Stimulated activated CD4-positive, alpha-beta T cell treated with anti-CD3 and anti-CD28 coated beads, TNF-alpha, amount 100 ng/mL, for 24 hours (primary cell): ENCODE measurements around the gene RNASE13.
"Not testable (repeated sequence)": the region's sequence is repeated elsewhere in the genome, so short reads cannot be mapped to it uniquely, and the experiment has no call there.

ENCODE experiments used
- DNase-seq, 3 experiments: peaks; one replicate each; pipeline ENCODE4 v3.0.0-alpha.2; 2020; ENCODE audit warnings: low read depth in 3 of 3

RNASE13 gene

GRCh38 chr14:21042918-21043317 lies 8.3 kb upstream of the RNASE13 start:
- DNase-seq = no peak

- no peak for DNase-seq
Observed at GRCh38 chr14:21041676-21042433, 7.2 kb upstream of the RNASE13 start, which contains the start of gene RNASE7. Gene RNASE7, plus strand, starts transcription at chr14:21042362. Its CDS starts 631 bp downstream, at chr14:21042993.

DNA sequence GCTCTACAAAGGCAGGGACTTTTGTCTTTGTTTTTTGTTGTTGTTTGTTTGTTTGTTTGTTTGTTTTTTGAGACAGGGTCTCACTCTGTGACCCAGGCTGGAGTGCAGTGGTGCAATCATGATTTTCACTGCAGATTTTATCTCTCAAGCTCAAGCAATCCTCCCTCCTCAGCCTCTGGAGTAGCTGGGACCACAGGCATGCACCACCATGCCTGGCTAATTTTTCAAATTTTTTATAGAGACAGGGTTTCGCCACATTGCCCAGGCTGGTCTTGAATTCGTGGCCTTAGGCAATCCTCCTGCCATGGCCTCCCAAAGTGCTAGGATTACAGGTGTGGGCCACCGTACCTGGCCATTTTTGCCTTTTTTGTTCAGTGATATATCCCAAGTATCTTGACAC lies 6.3 kb upstream of the RNASE13 start:
- not testable (repeated sequence) for DNase-seq

DNA sequence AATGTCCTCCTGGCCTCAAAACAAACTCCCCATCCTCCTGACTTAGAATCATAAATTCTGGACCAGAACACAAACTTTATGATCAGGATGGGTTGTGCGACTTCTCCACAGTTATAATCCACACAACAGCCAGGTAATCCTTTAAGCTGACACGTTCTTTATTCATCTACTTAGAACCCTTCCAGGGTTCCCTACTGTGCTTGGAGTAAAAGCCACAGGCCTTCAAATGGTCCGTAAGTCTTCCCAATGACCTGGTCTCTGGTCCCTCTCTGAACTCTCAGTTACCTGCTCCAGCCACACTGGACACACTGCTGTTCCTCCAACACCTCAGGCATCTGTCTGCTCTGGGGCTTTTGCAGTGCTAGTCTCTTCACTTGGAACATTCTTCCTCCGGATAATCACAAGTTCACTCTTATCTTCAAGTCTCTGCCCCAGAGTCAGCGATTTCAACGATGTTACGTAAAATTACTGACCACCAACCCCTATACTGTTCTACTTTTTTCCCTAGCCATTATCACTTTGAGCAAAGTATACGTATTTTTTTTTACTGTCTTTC lies 5.8 kb upstream of the RNASE13 start:
- no peak for DNase-seq

- DNase-seq = no peak
Observed at GRCh38 chr14:21039585-21040369, 5.2 kb upstream of the RNASE13 start.

DNA sequence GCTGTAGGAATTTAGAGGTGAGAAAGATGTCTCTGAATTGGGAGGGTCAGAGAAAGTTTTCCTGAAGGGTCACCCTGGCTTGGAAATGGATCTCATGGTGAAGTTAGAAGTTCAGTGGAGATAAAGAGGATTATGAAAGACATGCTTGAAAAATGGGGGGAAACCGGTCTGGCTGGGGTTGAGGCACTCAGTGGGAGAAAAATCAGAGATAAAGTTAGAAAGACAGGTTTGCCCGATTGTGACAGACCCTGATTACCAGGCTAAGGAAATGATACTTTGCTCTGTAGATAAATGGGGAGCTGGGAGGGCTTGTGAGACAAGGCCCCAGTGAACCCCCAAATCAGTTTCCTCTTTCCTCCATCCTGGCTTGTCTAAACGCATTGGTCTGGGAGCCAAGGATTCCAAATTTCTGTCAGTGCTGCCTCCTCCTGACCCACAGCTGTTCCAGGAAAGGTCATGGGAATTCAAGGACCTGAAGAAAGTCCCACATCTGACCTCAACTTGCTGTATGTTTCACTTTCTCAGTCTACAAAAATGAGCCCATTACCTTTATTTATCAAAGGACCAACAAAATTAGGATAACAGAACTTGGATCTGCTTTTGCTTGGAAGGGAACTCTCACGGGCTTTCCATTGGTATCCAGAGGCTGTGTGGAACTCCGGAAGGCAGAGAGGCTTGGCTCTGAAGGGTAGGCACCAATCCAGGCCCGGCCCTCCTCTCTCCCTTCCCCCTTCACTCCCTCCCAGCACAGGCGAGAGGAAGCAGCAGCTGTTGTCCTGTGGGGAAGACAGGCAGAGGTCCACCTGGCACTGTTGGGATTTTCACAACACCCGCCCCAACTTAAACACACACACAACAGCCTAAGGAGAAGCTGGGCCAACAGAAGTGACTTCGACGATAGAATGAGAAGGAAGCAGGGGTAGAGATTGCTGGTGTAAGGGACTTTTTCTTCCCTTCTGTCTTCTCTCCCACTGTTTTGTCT lies 4.1 kb upstream of the RNASE13 start:
- DNase-seq = no peak

GRCh38 chr14:21037156-21037555 lies 2.5 kb upstream of the RNASE13 start:
- no peak for DNase-seq

GRCh38 chr14:21036751-21037150 lies 2.1 kb upstream of the RNASE13 start:
- DNase-seq = no peak

DNA sequence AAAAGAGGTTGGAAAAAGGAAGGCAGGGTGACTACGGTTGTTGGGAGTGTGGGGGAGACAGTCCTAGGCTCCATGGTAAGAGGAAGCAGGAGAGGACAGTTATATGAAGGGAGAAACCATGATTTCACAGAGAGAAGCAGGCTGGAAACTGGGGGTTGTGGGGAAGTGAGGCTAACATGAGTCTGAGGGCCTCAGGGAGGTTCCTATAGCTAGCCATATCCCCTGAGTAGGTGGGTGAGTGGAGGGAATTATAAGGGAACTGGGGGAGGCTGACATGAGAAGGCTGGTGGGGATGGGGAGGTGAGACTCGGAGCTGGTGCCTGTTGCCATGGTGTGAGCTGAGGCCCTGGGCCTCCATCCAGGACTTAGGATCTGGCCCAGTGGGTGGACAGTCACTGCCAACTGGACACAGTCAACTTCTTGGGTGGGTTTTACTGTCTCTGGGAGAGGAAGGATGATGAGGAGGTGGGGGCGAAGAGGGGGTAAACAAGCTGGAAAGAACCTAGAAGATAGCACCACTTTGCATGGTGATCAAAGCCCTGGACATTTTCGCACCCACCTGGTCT lies 1.4 kb downstream of the RNASE13 start:
- no peak for DNase-seq

DNA sequence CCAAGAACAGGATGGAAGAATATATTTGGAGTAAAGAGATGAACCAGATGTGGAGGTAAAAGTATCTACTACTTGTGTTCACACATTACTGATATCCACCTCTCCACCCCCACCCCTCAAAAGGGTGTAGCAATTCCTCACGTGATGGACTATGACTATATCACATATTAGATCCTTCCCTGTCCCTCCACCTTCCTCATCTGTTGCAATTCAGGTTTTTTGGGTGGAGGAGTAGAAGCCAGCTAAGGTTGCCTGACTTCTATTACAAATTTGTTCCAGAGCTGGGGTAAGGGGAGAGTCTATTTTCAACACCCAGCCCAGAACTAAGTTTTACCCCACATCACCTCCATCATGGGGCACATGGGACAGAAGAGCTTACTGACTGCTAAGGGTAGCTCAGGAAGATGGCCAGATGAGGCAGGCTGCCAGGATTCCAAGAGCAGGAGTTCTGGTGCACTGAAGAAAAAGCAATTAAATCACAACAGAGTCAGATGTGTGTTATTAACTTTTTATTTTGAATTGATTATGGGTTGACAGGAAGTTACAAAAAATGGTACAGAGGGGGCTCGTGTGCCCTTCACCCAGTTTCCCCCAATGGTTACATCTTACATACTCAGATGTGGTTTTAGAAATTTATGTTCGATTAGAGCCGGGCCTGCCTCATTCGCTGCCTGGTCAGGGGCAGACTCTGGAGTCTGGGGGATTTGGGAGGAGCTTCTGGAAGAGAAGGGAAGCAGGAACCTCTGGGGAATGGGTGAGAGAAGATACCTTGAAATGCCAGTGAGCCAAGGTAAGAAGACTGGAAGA lies 2.1 kb downstream of the RNASE13 start:
- no peak for DNase-seq

DNA sequence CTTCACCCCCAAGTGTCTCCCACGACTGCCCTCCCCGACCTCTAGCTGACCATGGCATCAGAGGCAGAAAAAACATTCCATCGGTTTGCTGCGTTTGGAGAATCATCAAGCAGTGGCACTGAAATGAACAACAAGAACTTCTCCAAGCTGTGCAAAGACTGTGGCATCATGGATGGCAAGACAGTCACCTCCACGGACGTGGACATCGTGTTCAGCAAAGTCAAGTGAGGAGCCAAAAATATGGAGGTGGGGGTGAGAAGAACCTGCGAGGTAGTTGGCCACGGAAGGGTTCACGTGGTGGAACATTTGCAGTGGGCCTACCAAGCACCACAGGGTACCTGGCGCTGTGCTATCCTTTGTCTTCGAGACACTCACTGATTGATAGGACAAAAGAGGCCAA lies 4.1 kb downstream of the RNASE13 start:
- DNase-seq = no peak

DNA sequence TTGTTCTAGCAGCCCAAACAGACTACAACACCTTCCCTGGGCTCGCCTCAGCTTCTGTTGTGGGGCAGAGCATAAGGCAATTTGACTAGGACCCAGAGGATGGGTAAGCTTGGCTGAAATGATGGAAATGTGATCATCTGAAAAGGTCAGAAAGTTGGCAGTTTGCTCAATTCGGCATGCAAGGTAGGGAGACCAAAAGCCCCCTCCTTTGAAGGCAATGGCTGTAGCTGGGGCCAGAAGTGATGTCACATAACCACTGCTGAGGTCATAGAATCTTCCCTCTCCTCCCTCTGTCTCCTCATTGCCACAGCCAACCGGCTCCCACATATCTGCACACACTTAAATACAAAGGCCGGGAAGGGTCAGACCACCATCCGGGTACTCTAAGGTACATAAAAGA lies 4.7 kb downstream of the RNASE13 start, which contains the start of gene TPPP2:
Gene TPPP2 (plus strand): TSS at position 301 of the 400 bp plus-strand sequence. CDS start 365 bp downstream, outside the sequence.
- DNase-seq = no peak

GRCh38 chr14:21026988-21027315 lies 7.7 kb downstream of the RNASE13 start:
- no peak for DNase-seq

GRCh38 chr14:21026274-21026987 lies 8.2 kb downstream of the RNASE13 start:
- no peak for DNase-seq

DNA sequence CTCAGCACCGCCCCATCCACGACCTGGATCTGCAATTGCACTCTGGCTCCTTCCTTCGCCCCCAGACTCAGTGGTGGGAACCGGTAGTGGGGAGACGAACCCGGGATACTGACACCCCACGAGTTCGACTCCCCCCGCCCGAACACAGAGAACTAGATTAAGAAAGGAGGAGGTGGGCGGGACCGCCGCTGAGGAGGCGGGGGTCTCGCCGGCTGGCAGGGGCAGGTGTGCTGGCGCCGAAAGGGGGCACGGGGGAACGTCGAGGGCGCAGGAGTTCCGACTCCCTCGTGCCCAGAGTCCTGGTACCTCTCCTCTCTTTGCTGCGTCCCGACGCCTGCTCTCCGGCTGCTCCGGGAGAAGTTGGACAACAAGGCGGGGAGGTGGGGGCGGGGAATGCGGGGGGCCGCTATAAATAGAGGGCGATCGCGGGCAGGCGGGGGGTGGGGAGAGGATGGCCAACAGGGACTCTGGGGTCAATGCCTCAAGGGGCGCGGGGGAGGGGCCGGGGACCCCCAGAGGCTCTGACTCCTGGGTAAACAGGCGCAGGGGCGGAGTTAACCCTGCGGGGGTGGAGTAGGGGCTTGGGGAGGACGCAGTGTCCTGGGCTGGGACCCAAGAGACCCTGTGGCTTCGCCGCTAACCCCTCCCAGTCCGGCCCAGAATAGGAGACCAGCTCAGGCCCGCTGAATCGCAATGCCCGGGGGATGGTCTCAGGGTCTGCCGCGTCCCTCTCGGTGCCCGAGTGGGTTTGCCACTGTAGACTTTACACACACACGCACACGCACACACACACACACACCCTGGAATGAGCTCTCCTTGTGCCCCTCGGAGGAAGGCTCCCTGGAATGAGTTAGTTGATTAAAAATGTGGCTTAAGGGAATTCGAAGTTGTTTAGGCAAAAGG lies 9.0 kb downstream of the RNASE13 start:
- DNase-seq = no peak

DNA sequence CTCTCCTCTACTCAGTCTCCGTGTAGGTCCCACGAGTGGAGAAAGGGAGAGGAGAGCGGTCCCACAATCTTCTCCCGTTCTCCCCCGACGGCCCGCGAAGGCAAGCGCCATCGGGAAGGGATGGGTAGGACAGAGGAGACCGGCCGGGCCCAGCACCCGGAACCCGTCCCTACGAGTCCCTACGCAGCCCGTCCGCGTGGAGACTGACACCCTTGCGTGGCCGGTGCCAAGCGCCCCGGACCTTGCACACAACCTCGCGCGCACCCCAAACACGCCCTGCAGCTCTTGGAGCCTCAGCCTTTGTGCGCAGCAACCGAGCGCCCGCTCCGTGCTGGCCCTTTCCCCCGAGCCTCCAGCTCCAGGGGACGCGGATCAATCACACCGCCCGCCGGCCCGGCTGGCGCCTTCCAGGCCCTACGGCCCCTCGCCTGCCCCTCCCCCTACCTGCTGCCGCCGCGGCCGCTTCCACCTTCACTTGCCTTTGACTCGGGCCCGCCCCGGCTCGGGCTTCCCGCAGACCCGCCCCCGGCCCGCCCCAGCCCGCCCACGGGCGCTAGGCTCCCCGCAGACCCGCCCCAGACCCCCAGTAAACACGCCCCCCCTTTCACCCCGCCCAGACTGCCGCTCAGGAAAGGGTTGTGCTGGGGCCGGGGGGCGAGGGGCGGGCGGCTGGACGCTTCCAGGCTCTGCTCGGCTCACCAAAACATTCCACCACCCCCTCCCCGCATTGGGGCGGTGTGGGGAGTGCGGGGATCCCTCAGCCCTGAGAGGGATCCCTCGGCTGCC lies 9.8 kb downstream of the RNASE13 start, which contains the start of gene NDRG2:
Gene NDRG2 (minus strand): TSS at position 477 of the 786 bp plus-strand sequence. CDS start 1,746 bp downstream, outside the sequence.
- DNase-seq = peak; percentile 33 to 66 (median 40)

DNA sequence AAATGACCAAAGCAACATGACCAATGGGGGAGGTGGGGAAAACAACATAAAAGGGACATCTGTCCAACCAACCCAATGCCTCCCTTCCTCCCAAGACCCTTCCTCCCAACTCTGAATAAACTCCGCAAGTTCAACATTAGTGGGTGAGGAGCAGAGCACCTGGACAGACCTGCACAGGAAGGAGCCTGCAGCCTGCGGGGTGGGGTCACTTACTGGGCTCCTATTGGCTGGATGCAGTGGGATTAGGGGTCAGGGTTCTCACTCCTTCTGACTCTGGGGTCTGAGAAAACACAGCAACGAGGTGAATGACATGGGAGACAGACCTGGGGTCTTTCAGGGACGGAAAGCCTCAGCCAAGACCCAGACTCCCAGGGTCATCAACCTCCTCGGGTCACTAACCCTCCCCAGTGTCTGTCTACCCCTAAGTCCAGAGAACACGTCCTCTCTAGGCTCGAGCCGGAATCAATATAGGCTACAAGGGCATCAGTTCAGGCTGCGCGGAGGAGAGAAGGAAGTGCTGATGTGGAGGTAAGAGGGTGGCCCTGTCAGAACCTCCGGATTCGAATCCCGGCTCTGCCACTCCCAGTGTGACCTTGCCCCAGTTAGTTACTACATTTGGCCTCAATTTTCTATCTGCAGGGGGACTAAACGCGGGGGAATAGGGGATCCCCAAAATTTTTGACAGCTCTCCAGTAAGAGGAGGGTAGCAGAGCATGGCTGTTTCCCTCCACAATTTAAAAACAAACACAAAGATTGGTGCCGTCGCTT lies 10.6 kb downstream of the RNASE13 start:
- DNase-seq = no peak
